Loucy (cell line): Measurements from ENCODE around the gene MTFR1L.

Experiments used
- EZH2phosphoT487 ChIP-seq: fragments of 200-600 bp; IDR thresholded peaks from 2 replicates; pipeline ENCODE4 v1.6.1; 2018; ENCODE audit warnings: antibody characterized with exemption, mild to moderate bottlenecking, moderate library complexity, borderline replicate concordance
- TF ChIP-seq, protein P1 (sequence below): fragments of 200-600 bp; sonication (generic); conservative IDR thresholded peaks from 2 replicates; pipeline ENCODE4 v1.5.1; 2014; ENCODE audit warnings: mild to moderate bottlenecking, antibody characterized with exemption, low read length

GRCh38 chr1:25813071-25813733, 6.6 kb upstream of the MTFR1L start:
- TF ChIP-seq, protein P1, sequence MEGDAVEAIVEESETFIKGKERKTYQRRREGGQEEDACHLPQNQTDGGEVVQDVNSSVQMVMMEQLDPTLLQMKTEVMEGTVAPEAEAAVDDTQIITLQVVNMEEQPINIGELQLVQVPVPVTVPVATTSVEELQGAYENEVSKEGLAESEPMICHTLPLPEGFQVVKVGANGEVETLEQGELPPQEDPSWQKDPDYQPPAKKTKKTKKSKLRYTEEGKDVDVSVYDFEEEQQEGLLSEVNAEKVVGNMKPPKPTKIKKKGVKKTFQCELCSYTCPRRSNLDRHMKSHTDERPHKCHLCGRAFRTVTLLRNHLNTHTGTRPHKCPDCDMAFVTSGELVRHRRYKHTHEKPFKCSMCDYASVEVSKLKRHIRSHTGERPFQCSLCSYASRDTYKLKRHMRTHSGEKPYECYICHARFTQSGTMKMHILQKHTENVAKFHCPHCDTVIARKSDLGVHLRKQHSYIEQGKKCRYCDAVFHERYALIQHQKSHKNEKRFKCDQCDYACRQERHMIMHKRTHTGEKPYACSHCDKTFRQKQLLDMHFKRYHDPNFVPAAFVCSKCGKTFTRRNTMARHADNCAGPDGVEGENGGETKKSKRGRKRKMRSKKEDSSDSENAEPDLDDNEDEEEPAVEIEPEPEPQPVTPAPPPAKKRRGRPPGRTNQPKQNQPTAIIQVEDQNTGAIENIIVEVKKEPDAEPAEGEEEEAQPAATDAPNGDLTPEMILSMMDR, result no peak
- TF ChIP-seq EZH2phosphoT487, result no peak
